Neuronal stem cell (in vitro differentiated cells): ENCODE data around the gene CFHR5. TPM values are rescaled to one million over a fixed set of nuclear protein-coding genes. Genes with fewer than 3 reads are reported as not detected.
"Not testable (repeated sequence)": the region's sequence is repeated elsewhere in the genome, so short reads cannot be mapped to it uniquely, and the experiment has no call there.

ENCODE experiments used
- DNase-seq: peaks from one replicate; pipeline ENCODE4 v3.0.0-alpha.2; 2013; ENCODE audit warnings: low spot score
- H2AFZ ChIP-seq: one replicate; pipeline ENCODE4 v1.6.1; 2013; ENCODE audit warnings: mild to moderate bottlenecking, low read length, inconsistent platforms
- H2AK5ac ChIP-seq: 2 replicates; pipeline ENCODE4 v1.6.1; 2013; ENCODE audit warnings: low read depth, mild to moderate bottlenecking, inconsistent platforms, low read length, moderate library complexity, mixed read lengths
- H2BK120ac ChIP-seq: 2 replicates; pipeline ENCODE4 v1.6.1; 2013; ENCODE audit warnings: low read depth, mild to moderate bottlenecking, inconsistent platforms, low read length, moderate library complexity, mixed read lengths
- H2BK12ac ChIP-seq: one replicate; pipeline ENCODE4 v1.6.1; 2013; ENCODE audit warnings: low read length, inconsistent platforms
- H2BK15ac ChIP-seq: 2 replicates; pipeline ENCODE4 v1.6.1; 2013; ENCODE audit warnings: mild to moderate bottlenecking, low read length, inconsistent platforms, mixed read lengths
- H2BK5ac ChIP-seq: one replicate; pipeline ENCODE4 v1.6.1; 2013; ENCODE audit warnings: inconsistent platforms, mild to moderate bottlenecking, low read length, moderate library complexity
- H3K14ac ChIP-seq: one replicate; pipeline ENCODE4 v1.6.1; 2013; ENCODE audit warnings: low read length, inconsistent platforms
- H3K18ac ChIP-seq: 2 replicates; pipeline ENCODE4 v1.6.1; 2013; ENCODE audit warnings: low read length, inconsistent platforms
- H3K23ac ChIP-seq: 2 replicates; pipeline ENCODE4 v1.6.1; 2013; ENCODE audit warnings: low read depth, mild to moderate bottlenecking, mixed read lengths, low read length, inconsistent platforms; ENCODE audit not compliant: poor library complexity
- H3K27ac ChIP-seq: replicated peaks from 3 replicates; pipeline ENCODE4 v1.5.1; 2013; ENCODE audit warnings: low read length, inconsistent platforms
- H3K27me3 ChIP-seq, 3 experiments: 2 replicates each; pipeline ENCODE4 v1.6.1; 2013; ENCODE audit warnings: low read length in 3 of 3, mild to moderate bottlenecking in 2 of 3, inconsistent platforms in 1 of 3, low read depth in 1 of 3, mixed read lengths in 1 of 3, moderate library complexity in 1 of 3; ENCODE audit not compliant: control insufficient read depth in 3 of 3, insufficient read depth in 3 of 3
- H3K36me3 ChIP-seq, 2 donors: replicated peaks in 1 of 2; 2 replicates each; pipeline ENCODE4 v1.6.1; 2013; ENCODE audit warnings: low read length in 2 of 2; ENCODE audit not compliant: control insufficient read depth in 2 of 2, insufficient read depth in 2 of 2
- H3K4ac ChIP-seq: 2 replicates; pipeline ENCODE4 v1.6.1; 2013; ENCODE audit warnings: inconsistent platforms, mild to moderate bottlenecking, low read length, moderate library complexity
- H3K4me1 ChIP-seq, 2 donors: 1 replicate in 1 of 2; 2 replicates in 1 of 2; pipeline ENCODE4 v1.6.1; 2013; ENCODE audit warnings: low read length in 2 of 2, low read depth in 1 of 2; ENCODE audit not compliant: control insufficient read depth in 2 of 2, insufficient read depth in 1 of 2
- H3K4me2 ChIP-seq: one replicate; pipeline ENCODE4 v1.6.1; 2013; ENCODE audit warnings: mild to moderate bottlenecking, low read length, inconsistent platforms; ENCODE audit not compliant: insufficient read depth, poor library complexity, severe bottlenecking
- H3K4me3 ChIP-seq, 2 donors: 2 replicates each; pipeline ENCODE4 v1.5.1; 2013; ENCODE audit warnings: low read length in 2 of 2, mild to moderate bottlenecking in 2 of 2, inconsistent platforms in 1 of 2, moderate library complexity in 1 of 2
- H3K79me1 ChIP-seq: one replicate; pipeline ENCODE4 v1.6.1; 2013; ENCODE audit warnings: low read depth, mild to moderate bottlenecking, inconsistent platforms, low read length, moderate library complexity
- H3K9ac ChIP-seq: one replicate; pipeline ENCODE4 v1.6.1; 2013; ENCODE audit warnings: mild to moderate bottlenecking, low read depth, low read length, inconsistent platforms; ENCODE audit not compliant: poor library complexity
- H3K9me3 ChIP-seq, 2 donors: replicated peaks in 1 of 2; 2 replicates each; pipeline versions ENCODE3 to v1.6.1; 2013; ENCODE audit warnings: low read length in 2 of 2, mild to moderate bottlenecking in 2 of 2, inconsistent platforms in 1 of 2, low read depth in 1 of 2, mixed read lengths in 1 of 2, moderate library complexity in 1 of 2; ENCODE audit not compliant: control insufficient read depth in 2 of 2, insufficient read depth in 1 of 2
- H4K8ac ChIP-seq: one replicate; pipeline ENCODE4 v1.6.1; 2013; ENCODE audit warnings: low read depth, mild to moderate bottlenecking, inconsistent platforms, low read length, moderate library complexity
- H4K91ac ChIP-seq: one replicate; pipeline ENCODE4 v1.6.1; 2013; ENCODE audit warnings: low read length, low read depth, mild to moderate bottlenecking, inconsistent platforms; ENCODE audit not compliant: poor library complexity
- WGBS, 2 donors: extraction: QIAGEN DNeasy Blood & Tissue Kit; methylation state at CpG; one replicate each; pipeline ENCODE4 v1.1.7; 2013; ENCODE audit warnings: missing lambda C conversion rate in 2 of 2, mixed read lengths in 1 of 2; ENCODE audit not compliant: insufficient read length in 2 of 2, insufficient replicate concordance in 1 of 2; ENCODE audit errors: extremely low coverage in 2 of 2; 5-methylcytosine and 5-hydroxymethylcytosine counted together
- polyA plus RNA-seq, 2 experiments: library from polyadenylated mRNA; stranded (reverse); fragments of 200-250 nt; gene quantifications; one replicate each; pipeline ENCODE4 v1.2.3, GENCODE V29; 2013

Gene CFHR5
- not detected for polyA plus RNA-seq (2013, experiment 1 of 2)
- not detected for polyA plus RNA-seq (2013, experiment 2 of 2)

GRCh38 chr1:196977278-196977677, at the start of gene CFHR5:
Gene CFHR5, plus strand, starts transcription at chr1:196977556. Its CDS starts 109 bp downstream, at chr1:196977665.
- Histone ChIP-seq H3K27me3 (no peaks in the 10 kb centered on the region), H4K91ac (no peak within 1 kb of the TSS), H2AK5ac (no peak within 1 kb of the TSS), H3K36me3 (no peaks in the 10 kb centered on the region), H3K9me3 (no peaks in the 10 kb centered on the region), H3K14ac (no peak within 1 kb of the TSS), H3K18ac (no peak within 1 kb of the TSS), H3K27ac (no peak within 1 kb of the TSS), H2BK12ac (no peak within 1 kb of the TSS), H3K79me1 (no peaks in the 10 kb centered on the region), H3K4me3 (no peak within 1 kb of the TSS), H3K4ac (no peak within 1 kb of the TSS), H2BK15ac (no peak within 1 kb of the TSS), H3K4me1 (no peaks in the 10 kb centered on the region), H2BK120ac (no peak within 1 kb of the TSS), H3K4me2 (no peak within 1 kb of the TSS), H2AFZ (no peak within 1 kb of the TSS), H2BK5ac (no peak within 1 kb of the TSS), H3K23ac (no peak within 1 kb of the TSS), H3K9ac (no peak within 1 kb of the TSS), H4K8ac (no peak within 1 kb of the TSS)
- no peak for DNase-seq
- no CpG with 5 or more reads among the region's 5 CpGs for WGBS, 2 donors

- not testable (repeated sequence) for H3K23ac ChIP-seq, H3K14ac ChIP-seq, H3K27ac ChIP-seq, H2AFZ ChIP-seq, H2BK12ac ChIP-seq, H3K36me3 ChIP-seq, H3K4me2 ChIP-seq, H3K9ac ChIP-seq, H2BK5ac ChIP-seq, H3K4ac ChIP-seq, H3K79me1 ChIP-seq, H2BK15ac ChIP-seq, H3K18ac ChIP-seq, H3K4me1 ChIP-seq, H3K9me3 ChIP-seq, H3K4me3 ChIP-seq, H4K91ac ChIP-seq, DNase-seq, H3K27me3 ChIP-seq, H4K8ac ChIP-seq, H2AK5ac ChIP-seq, H2BK120ac ChIP-seq
- WGBS, 2 donors: no CpG with 5 or more reads among the region's 2 CpGs
Observed at GRCh38 chr1:196932853-196933252, 44.5 kb upstream of the CFHR5 start.

GRCh38 chr1:196933531-196934189, 43.7 kb upstream of the CFHR5 start:
- Histone ChIP-seq H2AFZ (no peak overlapping the region), H3K4me2 (no peak overlapping the region), H4K91ac (no peak overlapping the region), H3K18ac (no peak overlapping the region), H2BK12ac (no peak overlapping the region), H2BK15ac (no peak overlapping the region), H3K27ac (no peak overlapping the region), H3K27me3 (no peaks in the 10 kb centered on the region), H2AK5ac (no peak overlapping the region), H3K14ac (no peak overlapping the region), H3K79me1 (no peaks in the 10 kb centered on the region), H2BK120ac (no peak overlapping the region), H4K8ac (no peak overlapping the region), H3K9me3 (no peaks in the 10 kb centered on the region), H3K4me1 (no peaks in the 10 kb centered on the region), H3K4me3 (no peak overlapping the region), H3K23ac (no peak overlapping the region), H3K4ac (no peak overlapping the region), H3K9ac (no peak overlapping the region), H3K36me3 (no peaks in the 10 kb centered on the region), H2BK5ac (no peak overlapping the region)
- DNase-seq: no peak
- no CpG with 5 or more reads among the region's 32 CpGs for WGBS, 2 donors

- H3K36me3 ChIP-seq, H3K9ac ChIP-seq, H3K79me1 ChIP-seq, H3K4me2 ChIP-seq, H4K8ac ChIP-seq, H3K18ac ChIP-seq, H3K27ac ChIP-seq, H2BK15ac ChIP-seq, H2BK12ac ChIP-seq, DNase-seq, H3K23ac ChIP-seq, H3K27me3 ChIP-seq, H4K91ac ChIP-seq, H3K14ac ChIP-seq, H2BK5ac ChIP-seq, H3K4me1 ChIP-seq, H3K4ac ChIP-seq, H3K4me3 ChIP-seq, H2BK120ac ChIP-seq, H2AK5ac ChIP-seq, H3K9me3 ChIP-seq: not testable (repeated sequence)
- WGBS, 2 donors: no CpG with 5 or more reads among the region's 6 CpGs
- peak overlapping the region; percentile 29 for H2AFZ ChIP-seq
Observed at GRCh38 chr1:196941474-196941873, 35.9 kb upstream of the CFHR5 start.
